Measurements from ENCODE around the gene PLA2G4E. TPM values are rescaled to one million over a fixed set of nuclear protein-coding genes. Genes with fewer than 3 reads are reported as not detected.

The PLA2G4E gene
- total RNA-seq, 1 donor from 2014 or later, result 8.8 TPM

GRCh38 chr15:42068601-42069000 is 47.8 kb upstream of the PLA2G4E start:
- TF ChIP-seq POLR2AphosphoS5 (IDR thresholded peaks at IDR 0.05; ENCODE audit: insufficient read depth in 1 of 2, low read depth in 1 of 2) (no peak), POLR2A (IDR thresholded peaks at IDR 0.05) (no peak), CTCF (IDR thresholded peaks at IDR 0.05) (no peak)
- H3K9me3 ChIP-seq, result no peaks in the 10 kb centered on the region
- H3K27ac ChIP-seq, result no peak overlapping the region
- no peak for DNase-seq (ENCODE audit: extremely low spot score in 2 of 2)
- no peak overlapping the region for H3K4me3 ChIP-seq
- H3K36me3 ChIP-seq, result no peaks in the 10 kb centered on the region
- H3K27me3 ChIP-seq, result no peaks in the 10 kb centered on the region
- H3K4me1 ChIP-seq, result no peaks in the 10 kb centered on the region
- intact Hi-C loops (cut with DNase I), result no loop called here

- Histone ChIP-seq H3K9me3 (no peaks in the 10 kb centered on the region), H3K4me3 (no peak overlapping the region), H3K27me3 (no peaks in the 10 kb centered on the region), H3K27ac (no peak overlapping the region), H3K4me1 (no peaks in the 10 kb centered on the region), H3K36me3 (no peaks in the 10 kb centered on the region)
- peak in 1 of 2 donors; percentile 25 for DNase-seq (ENCODE audit: extremely low spot score in 2 of 2)
- intact Hi-C loops (cut with DNase I), result no loop called here
- TF ChIP-seq POLR2AphosphoS5 (IDR thresholded peaks at IDR 0.05; ENCODE audit: insufficient read depth in 1 of 2, low read depth in 1 of 2), result no peak
- TF ChIP-seq CTCF (IDR thresholded peaks at IDR 0.05), result no peak
- TF ChIP-seq POLR2A (IDR thresholded peaks at IDR 0.05), result no peak
These were observed 46.0 kb upstream of the PLA2G4E start for GRCh38 chr15:42066764-42067415.

GRCh38 chr15:42065468-42065867 is 44.6 kb upstream of the PLA2G4E start:
- TF ChIP-seq CTCF (IDR thresholded peaks at IDR 0.05), result no peak
- no peak for TF ChIP-seq POLR2A (IDR thresholded peaks at IDR 0.05)
- no peak for TF ChIP-seq POLR2AphosphoS5 (IDR thresholded peaks at IDR 0.05; ENCODE audit: insufficient read depth in 1 of 2, low read depth in 1 of 2)
- Histone ChIP-seq H3K36me3 (no peaks in the 10 kb centered on the region), H3K27ac (no peak overlapping the region), H3K27me3 (no peaks in the 10 kb centered on the region), H3K4me3 (no peak overlapping the region), H3K9me3 (no peaks in the 10 kb centered on the region), H3K4me1 (no peaks in the 10 kb centered on the region)
- DNase-seq (ENCODE audit: extremely low spot score in 2 of 2), result peak in 1 of 2 donors; percentile 28
- intact Hi-C loops (cut with DNase I), result no loop called here

GRCh38 chr15:42065033-42065432 is 44.2 kb upstream of the PLA2G4E start:
- intact Hi-C loops (cut with DNase I), result no loop called here
- no peaks in the 10 kb centered on the region for H3K9me3 ChIP-seq

More at GRCh38 chr15:42065033-42065432, 44.2 kb upstream of the PLA2G4E start:
- DNase-seq (ENCODE audit: extremely low spot score in 2 of 2), result peak; percentile 55 to 79
- no peaks in the 10 kb centered on the region for H3K36me3 ChIP-seq
- TF ChIP-seq POLR2A (IDR thresholded peaks at IDR 0.05) (no peak), CTCF (IDR thresholded peaks at IDR 0.05) (no peak), POLR2AphosphoS5 (IDR thresholded peaks at IDR 0.05; ENCODE audit: insufficient read depth in 1 of 2, low read depth in 1 of 2) (no peak)
- H3K4me3 ChIP-seq, result no peak overlapping the region
- no peaks in the 10 kb centered on the region for H3K27me3 ChIP-seq
- H3K27ac ChIP-seq, result no peak overlapping the region
- no peaks in the 10 kb centered on the region for H3K4me1 ChIP-seq
